GM12878 (cell line): ENCODE measurements around the gene IARS2.

Source experiments
- CHD4 ChIP-seq: fragments of 200-600 bp; sonication (generic); IDR thresholded peaks from 2 replicates; pipeline ENCODE4 v1.6.1; 2016; ENCODE audit warnings: mild to moderate bottlenecking
- CTCF ChIP-seq, 3 experiments: IDR thresholded peaks in 2 of 3; conservative IDR thresholded peaks in 1 of 3; 2 replicates each; pipeline ENCODE4 v1.5.1; 2011; ENCODE audit warnings: low read depth in 3 of 3, low read length in 3 of 3, mild to moderate bottlenecking in 3 of 3, control low read depth in 2 of 3, moderate library complexity in 2 of 3, inconsistent platforms in 1 of 3, mixed read lengths in 1 of 3; ENCODE audit not compliant: control insufficient read depth in 2 of 3, insufficient read depth in 1 of 3; ENCODE audit errors: extremely low read depth in 1 of 3
- KAT2A ChIP-seq: conservative IDR thresholded peaks from 2 replicates; pipeline ENCODE4 v1.6.1; 2011; ENCODE audit warnings: low read depth, low read length; ENCODE audit not compliant: control insufficient read depth
- MYC ChIP-seq: IDR thresholded peaks from 2 replicates; pipeline ENCODE4 v1.6.1; 2011; ENCODE audit warnings: mild to moderate bottlenecking, low read length, moderate library complexity, inconsistent platforms; ENCODE audit not compliant: insufficient read depth, insufficient replicate concordance, insufficient read length, severe bottlenecking
- POLR2A ChIP-seq: IDR thresholded peaks from 2 replicates; pipeline ENCODE4 v1.6.1; 2011; ENCODE audit warnings: low read depth, mild to moderate bottlenecking, low read length
- RFX5 ChIP-seq: IDR thresholded peaks from 2 replicates; pipeline ENCODE4 v1.6.1; 2011; ENCODE audit warnings: low read depth, low read length, improper control_type of control experiment
- SREBF2 ChIP-seq: IDR thresholded peaks from 2 replicates; pipeline ENCODE4 v1.6.1; 2012; ENCODE audit warnings: mild to moderate bottlenecking, low read length
- ZNF274 ChIP-seq: IDR thresholded peaks from one replicate; pipeline ENCODE4 v1.8.0; 2011; ENCODE audit not compliant: insufficient read length, insufficient read depth

GRCh38 chr1:220149742-220150141 is 55.8 kb downstream of the IARS2 start:
- TF ChIP-seq CTCF (IDR thresholded peaks at IDR 0.05 in 2 of 3, conservative IDR thresholded peaks at IDR 0.05 in 1 of 3; ENCODE audit: control insufficient read depth in 2 of 3, extremely low read depth in 1 of 3, insufficient read depth in 1 of 3, low read depth in 3 of 3, low read length in 3 of 3) (no peak), RFX5 (no peak), ZNF274 (no peak), SREBF2 (no peak), KAT2A (no peak), POLR2A (no peak), MYC (no peak), CHD4 (no peak)
